Occipital lobe (tissue), 2 donors: ENCODE data around the gene TTLL11. TPM values are rescaled to one million over a fixed set of nuclear protein-coding genes. Genes with fewer than 3 reads are reported as not detected.

Source experiments
- DNase-seq: peaks from one replicate; lab custom pipeline; 2025; lab: John Stamatoyannopoulos, UW
- total RNA-seq: library from RNA; depleted of rRNA; stranded (reverse); fragments of >200 nt; gene quantifications from one replicate; pipeline ENCODE4 v1.2.3, GENCODE V29; 2014

TTLL11 gene
- 26.8 TPM for total RNA-seq

- peak; percentile 94 for DNase-seq
Measured at GRCh38 chr9:122092611-122093506, at the start of gene TTLL11. TSS of gene TTLL11 (minus strand) at chr9:122093308. CDS start at chr9:122093148, 160 bp downstream.

GRCh38 chr9:122141671-122142070 lies 48.6 kb upstream of the TTLL11 start:
- DNase-seq = no peak

DNA sequence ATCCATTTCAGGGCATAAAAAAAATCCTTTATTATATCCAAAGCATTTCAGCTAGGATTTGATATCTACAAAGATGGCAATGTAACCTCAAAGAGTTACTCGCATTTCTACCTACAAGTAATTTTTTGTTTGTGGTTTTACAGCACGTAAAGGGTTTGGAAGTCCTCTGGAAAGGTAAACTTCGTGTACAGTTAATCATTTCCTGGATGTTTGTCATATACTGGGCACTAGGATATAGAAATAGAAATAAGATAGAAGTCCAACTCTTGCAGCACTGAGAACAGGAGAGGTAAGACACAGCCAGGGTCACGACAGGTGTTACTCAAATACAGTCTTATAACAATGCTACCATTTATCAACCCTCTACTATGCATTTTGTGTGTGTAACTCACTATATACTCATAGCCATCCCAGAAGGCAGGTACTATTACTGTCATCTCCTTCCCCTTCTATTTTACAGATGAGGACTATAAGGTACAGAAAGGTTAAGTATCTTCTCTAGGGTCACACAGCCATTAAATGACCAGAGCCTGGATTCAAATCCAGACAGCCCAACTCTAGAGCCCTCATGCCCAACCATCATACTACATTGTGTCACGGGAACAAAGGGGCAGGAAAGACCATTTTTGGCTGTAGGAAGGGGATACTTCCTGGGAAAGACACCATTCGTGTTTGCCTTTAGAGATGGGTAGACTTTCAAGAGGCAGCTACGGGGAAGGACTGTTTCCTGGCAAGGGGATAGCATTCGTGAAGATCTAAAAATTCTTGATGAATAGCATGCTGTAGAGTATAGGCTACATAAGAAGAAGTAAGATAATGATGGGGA lies 47.5 kb upstream of the TTLL11 start:
- no peak for DNase-seq

DNA sequence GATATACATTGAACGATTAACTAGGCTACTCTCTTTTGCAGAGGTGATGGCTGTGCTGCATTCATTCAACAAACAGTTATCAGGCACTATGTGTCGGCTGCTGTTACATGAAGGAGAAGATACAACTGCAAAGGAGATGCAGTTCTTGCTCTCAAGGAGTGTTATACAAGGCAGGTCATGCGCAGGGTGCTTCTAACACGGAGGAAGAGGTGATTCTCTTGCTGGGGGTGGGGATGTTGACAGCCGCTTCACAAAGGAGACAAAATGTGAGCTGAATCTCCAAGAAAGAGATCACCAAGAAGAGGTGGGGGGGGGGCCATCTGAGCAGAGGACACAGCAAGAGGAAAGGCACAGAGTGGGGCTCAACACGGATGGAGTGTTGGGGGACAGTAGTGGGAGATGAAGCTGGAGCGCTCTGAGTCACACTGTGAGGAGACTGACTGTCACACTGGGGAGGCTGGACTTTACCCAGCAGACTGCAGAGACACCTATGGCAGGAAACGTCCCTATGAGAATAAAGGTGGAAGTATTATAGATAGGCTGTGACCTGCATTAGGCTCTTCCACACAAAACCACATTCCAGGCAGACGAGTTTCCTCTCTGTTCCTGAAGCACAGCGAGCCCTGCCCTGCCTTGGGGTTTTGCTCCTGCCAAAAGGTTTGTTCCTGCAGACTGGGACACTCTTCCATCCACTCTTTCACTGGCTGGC lies 45.6 kb upstream of the TTLL11 start:
- DNase-seq = no peak

GRCh38 chr9:122135529-122135859 lies 42.4 kb upstream of the TTLL11 start:
- DNase-seq = no peak

DNA sequence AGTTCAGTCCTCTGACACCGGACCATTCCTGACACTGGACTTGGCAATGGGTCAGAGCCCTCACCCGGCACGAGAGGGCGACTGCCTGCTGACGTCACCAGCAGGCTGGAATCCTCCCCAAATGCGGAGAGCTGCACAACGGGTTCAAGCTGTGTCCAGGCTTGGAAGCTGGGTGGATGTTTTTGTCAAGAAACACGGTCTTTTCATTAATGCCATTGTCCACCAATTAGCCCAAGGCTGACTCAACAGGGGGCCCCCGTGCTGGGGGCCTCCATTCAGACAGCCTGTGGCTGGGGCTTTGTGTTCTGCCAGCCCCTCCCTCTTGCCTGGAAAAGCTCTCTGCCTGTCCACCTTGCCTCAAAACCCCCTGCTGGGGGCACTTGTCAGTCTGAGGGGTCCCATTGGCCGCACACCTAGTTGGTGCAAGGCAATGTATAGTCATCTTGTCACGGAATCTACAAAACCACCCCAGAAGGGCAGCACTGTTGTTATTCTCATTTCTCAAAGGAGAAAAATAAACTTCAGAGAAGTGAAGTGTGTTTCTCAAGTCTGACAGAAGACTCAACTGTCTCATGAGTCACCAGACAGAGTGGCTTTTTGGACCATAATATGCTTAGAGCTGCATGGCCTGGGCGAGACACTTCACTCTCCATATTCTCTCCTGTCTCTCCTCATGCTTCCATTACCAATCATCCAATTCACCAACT lies 41.9 kb upstream of the TTLL11 start:
- no peak for DNase-seq

DNA sequence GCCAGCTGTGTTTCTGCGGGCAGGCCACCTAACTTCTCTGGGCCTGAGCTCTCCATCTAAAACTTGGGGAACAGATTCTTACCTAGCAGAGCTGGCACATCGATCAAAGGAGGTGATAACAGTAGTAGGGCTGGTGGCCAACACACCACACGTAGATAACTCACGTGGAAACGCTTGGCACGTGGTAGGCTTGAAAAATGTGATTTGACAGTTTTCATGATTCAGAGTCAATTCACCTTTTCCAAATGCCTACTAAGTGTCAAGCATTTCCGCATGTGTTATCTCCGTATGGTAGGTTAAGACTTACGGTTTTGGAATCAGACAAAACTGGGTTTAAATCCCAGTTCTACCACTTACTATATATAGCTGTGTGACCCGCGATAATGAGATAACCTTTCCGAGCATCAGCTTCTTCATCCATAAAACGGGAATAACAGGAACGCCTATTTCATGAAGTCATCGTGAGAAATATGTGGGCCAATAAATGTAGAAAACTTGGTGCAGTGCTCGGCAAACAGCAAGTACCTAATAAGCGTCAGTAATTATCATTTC lies 41.0 kb upstream of the TTLL11 start:
- DNase-seq = no peak

GRCh38 chr9:122133263-122133983 lies 40.3 kb upstream of the TTLL11 start:
- DNase-seq = no peak

DNA sequence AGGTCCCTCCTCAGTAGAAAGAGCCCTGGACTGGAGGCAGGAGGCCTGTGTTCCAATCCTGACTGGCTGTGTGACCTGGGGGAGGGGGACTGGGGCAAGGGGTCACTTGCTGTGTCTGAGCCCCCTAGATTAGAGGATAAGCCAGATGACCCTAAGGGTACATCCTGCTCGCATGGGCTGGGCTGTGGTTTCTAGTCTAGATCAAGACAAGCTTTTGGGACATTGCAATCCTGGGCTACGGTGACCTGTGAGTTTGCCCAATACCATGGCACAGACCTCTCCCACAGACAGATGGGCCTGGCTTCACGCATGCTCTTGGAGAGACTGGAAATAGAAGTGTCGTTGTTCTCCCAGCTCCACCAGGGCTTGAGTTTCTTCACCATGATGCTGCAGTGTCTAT lies 39.4 kb upstream of the TTLL11 start:
- DNase-seq = no peak

GRCh38 chr9:122131401-122132001 lies 38.4 kb upstream of the TTLL11 start:
- DNase-seq = no peak

DNA sequence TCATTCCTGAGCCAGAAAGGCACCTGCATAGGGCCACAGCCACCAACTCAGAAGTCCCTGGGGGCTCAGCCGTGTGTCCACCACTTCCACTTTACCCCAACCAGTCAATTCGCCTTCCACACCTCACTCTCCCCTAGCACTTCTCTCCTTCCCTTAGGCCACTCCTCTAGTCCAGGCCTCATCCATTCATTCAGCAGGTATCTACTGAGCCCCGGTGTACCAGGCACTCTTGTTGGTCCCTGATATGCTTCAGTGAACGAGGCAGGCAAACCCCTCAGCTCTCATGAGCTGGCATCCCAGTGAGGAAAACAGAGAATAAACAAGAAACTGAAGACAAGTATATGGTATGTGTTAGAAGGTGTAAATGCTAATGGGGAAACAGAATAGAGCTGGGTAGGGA lies 37.7 kb upstream of the TTLL11 start:
- no peak for DNase-seq

DNA sequence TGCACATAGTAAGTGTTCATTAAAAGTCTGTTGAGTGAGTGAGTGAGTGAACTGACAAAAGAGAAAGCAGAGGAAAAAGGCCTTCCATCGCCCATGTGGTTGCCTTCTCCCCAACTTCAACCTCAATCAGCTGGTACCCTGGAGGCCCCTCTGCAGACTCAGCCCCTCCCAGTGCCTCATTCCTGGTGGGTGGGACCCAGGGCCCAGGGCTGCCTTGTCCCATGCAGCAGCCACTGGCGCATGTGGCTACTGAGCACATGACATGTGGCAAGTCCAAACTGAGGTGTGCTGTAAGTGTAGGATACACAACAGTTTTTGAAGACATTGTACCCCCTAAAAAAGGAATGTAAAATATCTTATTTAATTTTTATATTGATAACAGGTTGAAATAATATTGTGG lies 36.9 kb upstream of the TTLL11 start:
- DNase-seq = no peak

GRCh38 chr9:122128969-122129343 lies 35.8 kb upstream of the TTLL11 start:
- no peak for DNase-seq

DNA sequence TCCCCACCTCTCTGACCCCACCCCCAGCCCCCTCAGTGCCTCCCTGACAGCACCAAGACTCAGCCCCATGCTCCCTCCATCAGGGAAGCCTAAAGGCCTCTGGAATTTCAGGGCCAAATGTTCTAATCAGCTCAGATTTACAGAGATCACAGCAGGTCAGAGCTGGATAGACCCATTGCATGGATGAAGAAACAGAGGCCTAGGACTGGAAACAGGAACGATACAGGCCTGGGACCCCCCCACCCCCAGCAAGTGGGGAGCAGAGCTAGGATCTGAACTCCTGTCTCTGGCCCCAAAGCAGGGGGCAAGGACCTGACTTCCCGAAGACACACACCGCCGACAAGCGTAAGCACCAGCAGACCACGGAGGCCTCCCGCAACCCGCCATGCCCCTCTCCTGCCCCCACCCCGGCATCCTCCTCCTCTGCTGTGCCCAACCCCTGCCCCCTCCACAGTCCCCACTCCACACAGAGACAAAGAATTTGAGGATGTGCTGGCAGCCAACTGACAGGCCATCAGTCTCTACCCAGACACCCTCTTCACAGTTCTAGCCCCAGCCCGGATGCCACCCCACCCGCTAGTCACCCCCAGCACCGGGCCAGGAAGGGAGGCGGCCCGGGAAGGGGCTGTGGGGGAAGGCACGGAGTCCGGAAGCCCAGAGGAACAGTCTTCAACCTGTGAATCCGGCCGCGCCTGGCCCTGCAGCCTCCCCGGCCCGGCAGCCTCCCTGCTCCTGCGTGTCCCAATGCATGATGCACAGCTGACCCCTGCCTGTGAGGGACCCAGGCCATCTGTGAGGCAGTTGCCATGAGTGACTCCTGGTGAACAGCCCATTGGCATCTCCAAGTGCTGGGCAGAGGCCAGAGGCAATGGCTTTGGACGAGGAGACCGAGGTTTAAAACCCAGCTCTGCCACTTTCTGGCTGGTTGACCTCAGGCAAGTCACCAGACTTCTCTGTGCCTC lies 35.2 kb upstream of the TTLL11 start:
- DNase-seq = no peak

DNA sequence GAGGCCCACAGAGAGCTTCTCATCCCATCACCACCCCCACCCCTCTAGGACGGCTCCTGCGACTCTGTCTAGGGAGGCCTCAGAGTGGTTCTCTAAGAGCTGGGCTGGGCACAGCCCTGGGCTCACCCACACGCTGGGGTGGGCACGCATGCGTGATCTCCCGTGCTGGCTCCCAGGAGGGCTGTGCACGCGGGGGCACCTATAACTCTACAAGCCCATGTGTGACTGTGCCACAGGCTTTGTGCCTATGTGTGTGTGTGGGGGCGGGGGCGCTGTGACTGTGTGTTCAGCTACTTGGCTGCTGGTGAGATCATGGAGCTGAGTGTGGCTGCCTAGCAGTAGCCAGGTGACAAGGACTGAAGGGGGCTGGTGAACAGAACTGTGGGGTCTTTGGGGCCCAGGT lies 34.3 kb upstream of the TTLL11 start:
- peak; percentile 83 for DNase-seq

DNA sequence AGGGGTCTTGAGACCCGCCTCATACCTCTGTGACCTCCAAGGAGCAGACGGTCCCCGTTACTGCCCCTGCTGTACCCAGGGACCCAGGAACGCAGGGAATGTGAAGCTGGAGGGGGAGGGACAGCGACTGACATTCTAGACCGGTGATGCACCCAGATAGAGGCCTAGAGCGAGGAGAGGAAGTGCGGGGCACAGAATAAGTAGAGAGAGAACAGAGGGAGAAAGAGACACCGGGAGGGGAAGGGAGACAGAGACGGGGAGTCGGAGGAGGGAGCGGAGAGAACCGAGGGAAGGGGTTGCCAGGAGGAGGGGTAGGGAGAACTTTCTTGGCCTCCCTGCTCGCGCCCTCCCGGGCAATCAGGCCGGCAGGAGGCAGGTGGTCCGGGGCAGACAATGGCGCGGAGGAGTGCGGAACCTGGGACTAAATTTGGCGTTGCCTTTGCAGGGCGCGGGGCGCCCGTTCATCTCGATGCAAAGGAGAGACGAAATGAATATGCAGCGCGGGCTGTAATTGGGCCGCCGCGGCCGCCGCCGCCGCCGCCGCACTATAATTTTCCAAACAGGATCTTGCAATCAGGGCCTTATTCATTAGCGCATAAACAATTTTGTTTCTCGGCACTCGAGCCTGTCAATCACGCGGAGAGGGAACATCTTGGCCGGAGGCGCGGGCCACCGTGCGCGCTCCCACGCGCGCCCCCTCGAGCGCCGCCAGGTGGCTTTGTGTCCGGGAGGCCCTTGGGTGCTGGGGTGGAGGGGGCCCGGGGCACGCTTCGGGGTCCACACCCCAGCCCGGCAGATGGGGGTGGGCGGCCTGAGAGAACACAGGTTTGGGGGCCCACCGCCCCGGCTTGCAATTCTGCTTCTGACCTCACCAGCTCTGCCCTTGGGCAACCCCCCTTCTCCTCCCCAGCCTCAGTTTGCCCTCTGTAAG lies 33.5 kb upstream of the TTLL11 start:
- DNase-seq = peak; percentile 35

DNA sequence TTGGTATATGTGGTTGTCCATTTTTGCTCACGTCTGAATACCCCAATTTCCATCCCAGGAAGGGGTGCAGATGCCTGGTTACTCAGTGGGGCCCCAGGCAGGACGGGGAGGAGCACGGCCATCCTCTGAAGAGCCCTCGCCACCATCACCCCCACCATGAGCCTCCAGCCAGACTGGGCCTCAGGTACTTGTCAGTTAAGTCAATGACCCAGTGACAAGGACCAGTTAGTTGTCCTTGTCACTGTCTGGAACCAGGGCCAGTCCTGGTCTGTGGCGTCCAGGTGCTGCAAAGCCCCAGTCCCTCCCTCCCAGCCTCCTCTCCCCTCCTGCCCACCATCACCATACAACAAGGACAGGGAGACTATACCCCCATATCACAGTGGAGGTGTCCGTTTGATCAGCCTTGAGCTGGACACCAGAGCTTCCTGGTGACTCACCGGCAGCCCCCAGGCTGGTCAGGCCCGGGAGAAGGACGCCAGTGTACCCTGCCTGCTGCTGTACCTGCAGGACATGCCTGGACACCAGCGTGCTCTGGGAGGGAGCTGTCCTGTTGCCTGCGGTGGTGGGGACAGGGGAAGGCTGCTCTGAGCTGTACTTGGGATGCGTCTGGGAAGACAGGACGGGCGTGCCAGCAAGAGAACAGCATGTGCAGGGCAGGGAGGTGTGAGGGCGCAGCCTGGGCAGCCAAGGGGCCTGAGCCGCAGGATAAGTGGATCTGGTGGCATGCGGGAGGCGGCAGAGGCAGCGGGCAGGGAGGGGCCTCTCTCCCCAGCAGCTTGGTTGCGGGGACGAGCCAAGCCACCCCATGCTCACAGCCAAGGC lies 32.6 kb upstream of the TTLL11 start:
- DNase-seq = no peak
